ENCODE measurements around the gene CIT. TPM values are rescaled to one million over a fixed set of nuclear protein-coding genes. Genes with fewer than 3 reads are reported as not detected.

The CIT gene
- total RNA-seq, 4 donors from 2014 or later, result 5.1 to 14.0 (median 8.5) TPM

GRCh38 chr12:119791453-119791852, 85.7 kb downstream of the CIT start:
- DNase-seq (ENCODE audit: low spot score in 2 of 2), result no peak
- WGBS, 2 donors, result 83 to 85% methylated on average over 9 of the region's 9 CpGs
- intact Hi-C loops (cut with DNase I; ENCODE audit: low total_unique reads), result no loop called here
- no peak overlapping the region for H3K4me3 ChIP-seq (ENCODE audit: low read depth, poor library complexity, severe bottlenecking)
- no peak for TF ChIP-seq CTCF (IDR thresholded peaks at IDR 0.05)
- no peak for TF ChIP-seq POLR2A (IDR thresholded peaks at IDR 0.05)

DNA sequence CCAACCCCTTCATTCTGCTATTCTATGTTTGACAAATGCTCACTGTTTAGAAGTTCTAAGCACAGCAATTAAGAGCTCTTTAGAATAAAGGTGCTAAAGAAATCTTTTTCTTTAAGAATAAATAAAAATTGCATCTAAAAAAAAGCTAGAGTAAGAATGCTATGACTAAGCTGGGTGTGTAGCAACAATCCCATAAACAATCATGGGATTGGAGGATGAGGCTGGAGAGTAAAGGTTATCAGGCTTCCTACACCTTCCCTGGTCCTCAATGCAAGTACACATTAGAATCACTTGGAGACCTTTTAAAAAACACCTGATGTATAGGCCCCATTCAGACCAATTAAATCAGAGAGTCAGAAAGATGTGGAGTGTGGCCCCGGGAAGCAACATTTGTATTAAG, 88.3 kb downstream of the CIT start:
- intact Hi-C loops (cut with DNase I; ENCODE audit: low total_unique reads), result no loop called here
- DNase-seq (ENCODE audit: low spot score in 2 of 2), result no peak
- 91 to 100% methylated on average over 1 of the region's 1 CpG for WGBS, 2 donors
- no peak for TF ChIP-seq POLR2A (IDR thresholded peaks at IDR 0.05)
- TF ChIP-seq CTCF (IDR thresholded peaks at IDR 0.05), result no peak
- H3K4me3 ChIP-seq (ENCODE audit: low read depth, poor library complexity, severe bottlenecking), result no peak overlapping the region

GRCh38 chr12:119786539-119786938, 90.6 kb downstream of the CIT start:
- no peak for TF ChIP-seq POLR2A (IDR thresholded peaks at IDR 0.05)
- no peak for TF ChIP-seq CTCF (IDR thresholded peaks at IDR 0.05)
- intact Hi-C loops (cut with DNase I; ENCODE audit: low total_unique reads), result no loop called here
- DNase-seq (ENCODE audit: low spot score in 2 of 2), result no peak
- H3K4me3 ChIP-seq (ENCODE audit: low read depth, poor library complexity, severe bottlenecking), result no peak overlapping the region
- 79 to 83% methylated on average over 4 of the region's 4 CpGs for WGBS, 2 donors

GRCh38 chr12:119784673-119785072, 92.4 kb downstream of the CIT start:
- intact Hi-C loops (cut with DNase I; ENCODE audit: low total_unique reads), result no loop called here
- no peak for DNase-seq (ENCODE audit: low spot score in 2 of 2)
- WGBS, 2 donors, result 81 to 94% methylated on average over 17 of the region's 17 CpGs
- no peak overlapping the region for H3K4me3 ChIP-seq (ENCODE audit: low read depth, poor library complexity, severe bottlenecking)
- TF ChIP-seq CTCF (IDR thresholded peaks at IDR 0.05) (no peak), POLR2A (IDR thresholded peaks at IDR 0.05) (no peak)

GRCh38 chr12:119783787-119784186, 93.3 kb downstream of the CIT start:
- no peak for TF ChIP-seq POLR2A (IDR thresholded peaks at IDR 0.05)
- no peak for TF ChIP-seq CTCF (IDR thresholded peaks at IDR 0.05)
- intact Hi-C loops (cut with DNase I; ENCODE audit: low total_unique reads), result no loop called here
- no peak for DNase-seq (ENCODE audit: low spot score in 2 of 2)
- no peak overlapping the region for H3K4me3 ChIP-seq (ENCODE audit: low read depth, poor library complexity, severe bottlenecking)
- WGBS, 2 donors, result 93 to 96% methylated on average over 6 of the region's 6 CpGs

DNA sequence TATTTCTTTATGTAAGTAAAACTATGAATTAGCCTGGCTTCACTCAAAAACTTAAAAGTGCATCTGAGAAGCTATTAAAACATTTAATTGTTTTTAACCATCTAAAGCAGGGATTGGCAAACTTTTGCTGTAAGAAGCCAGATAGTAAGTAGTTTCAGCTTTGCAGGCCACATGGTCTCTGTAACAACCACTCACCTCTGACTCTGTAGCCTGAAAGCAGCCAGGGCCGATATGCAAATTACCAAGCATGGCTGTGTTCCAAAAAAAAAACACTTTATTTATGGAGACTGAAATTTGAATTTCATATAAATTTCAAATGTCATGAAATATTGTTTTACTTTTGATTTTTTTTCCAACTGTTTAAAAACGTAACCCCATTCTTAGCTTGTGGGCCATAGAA, 95.3 kb downstream of the CIT start:
- no peak overlapping the region for H3K4me3 ChIP-seq (ENCODE audit: low read depth, poor library complexity, severe bottlenecking)
- intact Hi-C loops (cut with DNase I; ENCODE audit: low total_unique reads), result no loop called here
- TF ChIP-seq CTCF (IDR thresholded peaks at IDR 0.05), result no peak
- no peak for TF ChIP-seq POLR2A (IDR thresholded peaks at IDR 0.05)
- 82 to 85% methylated on average over 2 of the region's 2 CpGs for WGBS, 2 donors
- no peak for DNase-seq (ENCODE audit: low spot score in 2 of 2)

Measured in lower leg skin (tissue), 4 donors.